ENCODE results near the gene KAT6B. TPM values are rescaled to one million over a fixed set of nuclear protein-coding genes. Genes with fewer than 3 reads are reported as not detected.

KAT6B gene
- total and polyA plus RNA-seq, 4 donors, result 5.0 to 161 (median 21.0) TPM

GRCh38 chr10:74921744-74922143 lies 95.3 kb downstream of the KAT6B start:
- Histone ChIP-seq H3K27ac (ENCODE audit: low read depth in 1 of 2, low read length in 1 of 2) (peak overlapping the region in 1 of 2 donors; percentile 18), H3K9ac (ENCODE audit: insufficient read depth in 1 of 2, low read length in 2 of 2) (no peak overlapping the region), H3K4me1 (ENCODE audit: control insufficient read depth in 5 of 5, insufficient read depth in 5 of 5, low read length in 5 of 5) (peaks cover 8 to 46% (median 22%) of the 10 kb centered on the region in 5 donors), H3K36me3 (ENCODE audit: control insufficient read depth in 4 of 4, insufficient read depth in 4 of 4, low read length in 4 of 4) (peaks cover 0 to 7% (median under 1%) of the 10 kb centered on the region in 4 donors), H3K4me3 (no peak overlapping the region), H3K27me3 (ENCODE audit: control insufficient read depth in 3 of 3, insufficient read depth in 3 of 3, low read length in 2 of 3) (no peaks in the 10 kb centered on the region), H3K9me3 (ENCODE audit: control insufficient read depth in 4 of 4, insufficient read depth in 3 of 4, low read length in 3 of 4) (peaks cover 0 to 5% (median under 1%) of the 10 kb centered on the region in 4 donors)
- 64 to 75% methylated on average over 2 of the region's 2 CpGs for WGBS, 2 donors
- ATAC-seq (ENCODE audit: insufficient read depth, low FRiP score) (no peak), DNase-seq (no peak)
- TF ChIP-seq CTCF (IDR thresholded peaks at IDR 0.05; ENCODE audit: control extremely low read depth, extremely low read depth), result no peak

- Histone ChIP-seq H3K4me3 (no peak overlapping the region), H3K4me1 (ENCODE audit: control insufficient read depth in 5 of 5, insufficient read depth in 5 of 5, low read length in 5 of 5) (peaks cover 10 to 49% (median 26%) of the 10 kb centered on the region in 5 donors), H3K27ac (ENCODE audit: low read depth in 1 of 2, low read length in 1 of 2) (no peak overlapping the region), H3K9me3 (ENCODE audit: control insufficient read depth in 4 of 4, insufficient read depth in 3 of 4, low read length in 3 of 4) (peaks cover 0 to 5% (median under 1%) of the 10 kb centered on the region in 4 donors), H3K9ac (ENCODE audit: insufficient read depth in 1 of 2, low read length in 2 of 2) (no peak overlapping the region), H3K27me3 (ENCODE audit: control insufficient read depth in 3 of 3, insufficient read depth in 3 of 3, low read length in 2 of 3) (no peaks in the 10 kb centered on the region), H3K36me3 (ENCODE audit: control insufficient read depth in 4 of 4, insufficient read depth in 4 of 4, low read length in 4 of 4) (peaks cover 0 to 7% (median under 1%) of the 10 kb centered on the region in 4 donors)
- no peak for ATAC-seq (ENCODE audit: insufficient read depth, low FRiP score)
- 73 to 86% methylated on average over 1 of the region's 1 CpG for WGBS, 2 donors
- TF ChIP-seq CTCF (IDR thresholded peaks at IDR 0.05; ENCODE audit: control extremely low read depth, extremely low read depth), result no peak
- DNase-seq, result no peak
Observed at GRCh38 chr10:74922921-74923320, 96.5 kb downstream of the KAT6B start.

- Histone ChIP-seq H3K27ac (ENCODE audit: low read depth in 1 of 2, low read length in 1 of 2) (peak overlapping the region; percentile 55 to 62), H3K9me3 (ENCODE audit: control insufficient read depth in 4 of 4, insufficient read depth in 3 of 4, low read length in 3 of 4) (peaks cover 0 to 5% (median under 1%) of the 10 kb centered on the region in 4 donors), H3K9ac (ENCODE audit: insufficient read depth in 1 of 2, low read length in 2 of 2) (no peak overlapping the region), H3K4me3 (no peak overlapping the region), H3K36me3 (ENCODE audit: control insufficient read depth in 4 of 4, insufficient read depth in 4 of 4, low read length in 4 of 4) (peaks cover 0 to 7% (median under 1%) of the 10 kb centered on the region in 4 donors), H3K27me3 (ENCODE audit: control insufficient read depth in 3 of 3, insufficient read depth in 3 of 3, low read length in 2 of 3) (no peaks in the 10 kb centered on the region), H3K4me1 (ENCODE audit: control insufficient read depth in 5 of 5, insufficient read depth in 5 of 5, low read length in 5 of 5) (peaks cover 10 to 54% (median 26%) of the 10 kb centered on the region in 5 donors)
- TF ChIP-seq CTCF (IDR thresholded peaks at IDR 0.05; ENCODE audit: control extremely low read depth, extremely low read depth), result no peak
- peak in 1 of 3 donors; percentile 31 for DNase-seq
- 24 to 36% methylated on average over 4 of the region's 4 CpGs for WGBS, 2 donors
- ATAC-seq (ENCODE audit: insufficient read depth, low FRiP score), result peak; percentile 64
Observed at GRCh38 chr10:74923556-74923955, 97.2 kb downstream of the KAT6B start.

Measured in lung (tissue), 12 donors.